Measurements from ENCODE around the gene DNAJC18. TPM values are rescaled to one million over a fixed set of nuclear protein-coding genes. Genes with fewer than 3 reads are reported as not detected.

The DNAJC18 gene
- total RNA-seq, 4 donors from 2014 or later = 7.6 to 27.7 (median 14.5) TPM

GRCh38 chr5:139460455-139460854 is 21.1 kb upstream of the DNAJC18 start:
- TF ChIP-seq POLR2AphosphoS5 (IDR thresholded peaks at IDR 0.05) (no peak), EP300 (IDR thresholded peaks at IDR 0.05) (no peak), CTCF (IDR thresholded peaks at IDR 0.05) (no peak), POLR2A (IDR thresholded peaks at IDR 0.05) (no peak)
- Histone ChIP-seq H3K27ac (peak overlapping the region in 3 of 4 donors; percentile 54 to 66 (median 59)), H3K4me1 (no peaks in the 10 kb centered on the region), H3K9me3 (no peaks in the 10 kb centered on the region), H3K4me3 (peak overlapping the region in 1 of 2 donors; percentile 35), H3K27me3 (no peaks in the 10 kb centered on the region), H3K36me3 (no peaks in the 10 kb centered on the region)
- no peak for ATAC-seq
- 33 to 40% methylated on average over 1 of the region's 1 CpG for WGBS, 2 donors (ENCODE audit: low coverage in 1 of 2)

DNA sequence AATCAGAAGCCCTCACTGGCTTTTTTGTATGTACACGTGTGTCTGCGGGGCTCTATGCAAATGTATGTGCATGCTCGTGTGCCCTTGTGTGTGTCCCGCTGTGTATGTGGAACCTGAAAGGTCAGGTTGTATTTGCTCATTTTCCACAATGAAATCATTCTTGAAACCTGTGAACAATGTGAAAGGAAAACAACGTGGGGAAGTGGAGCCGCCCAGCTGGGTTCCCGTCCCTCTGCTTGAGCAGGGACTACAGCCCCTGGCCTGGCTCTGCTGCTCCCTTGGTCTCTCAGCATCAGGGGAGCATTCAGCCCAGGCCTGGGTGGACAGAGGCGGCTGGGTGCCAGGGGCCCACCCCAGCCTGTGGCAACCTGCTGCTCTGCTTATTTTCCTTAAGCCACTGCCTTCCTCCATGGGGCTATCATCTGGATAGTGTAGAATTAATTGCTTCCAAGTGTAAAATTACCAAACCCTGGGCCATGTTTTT is 20.2 kb upstream of the DNAJC18 start:
- Histone ChIP-seq H3K4me3 (no peak overlapping the region), H3K36me3 (no peaks in the 10 kb centered on the region), H3K27ac (peak overlapping the region in 3 of 4 donors; percentile 17 to 66 (median 55)), H3K9me3 (no peaks in the 10 kb centered on the region), H3K4me1 (no peaks in the 10 kb centered on the region), H3K27me3 (no peaks in the 10 kb centered on the region)
- 60 to 69% methylated on average over 7 of the region's 8 CpGs for WGBS, 2 donors (ENCODE audit: low coverage in 1 of 2)
- peak; percentile 44 for ATAC-seq
- TF ChIP-seq EP300 (IDR thresholded peaks at IDR 0.05) (no peak), CTCF (IDR thresholded peaks at IDR 0.05) (no peak), POLR2AphosphoS5 (IDR thresholded peaks at IDR 0.05) (no peak), POLR2A (IDR thresholded peaks at IDR 0.05) (no peak)

DNA sequence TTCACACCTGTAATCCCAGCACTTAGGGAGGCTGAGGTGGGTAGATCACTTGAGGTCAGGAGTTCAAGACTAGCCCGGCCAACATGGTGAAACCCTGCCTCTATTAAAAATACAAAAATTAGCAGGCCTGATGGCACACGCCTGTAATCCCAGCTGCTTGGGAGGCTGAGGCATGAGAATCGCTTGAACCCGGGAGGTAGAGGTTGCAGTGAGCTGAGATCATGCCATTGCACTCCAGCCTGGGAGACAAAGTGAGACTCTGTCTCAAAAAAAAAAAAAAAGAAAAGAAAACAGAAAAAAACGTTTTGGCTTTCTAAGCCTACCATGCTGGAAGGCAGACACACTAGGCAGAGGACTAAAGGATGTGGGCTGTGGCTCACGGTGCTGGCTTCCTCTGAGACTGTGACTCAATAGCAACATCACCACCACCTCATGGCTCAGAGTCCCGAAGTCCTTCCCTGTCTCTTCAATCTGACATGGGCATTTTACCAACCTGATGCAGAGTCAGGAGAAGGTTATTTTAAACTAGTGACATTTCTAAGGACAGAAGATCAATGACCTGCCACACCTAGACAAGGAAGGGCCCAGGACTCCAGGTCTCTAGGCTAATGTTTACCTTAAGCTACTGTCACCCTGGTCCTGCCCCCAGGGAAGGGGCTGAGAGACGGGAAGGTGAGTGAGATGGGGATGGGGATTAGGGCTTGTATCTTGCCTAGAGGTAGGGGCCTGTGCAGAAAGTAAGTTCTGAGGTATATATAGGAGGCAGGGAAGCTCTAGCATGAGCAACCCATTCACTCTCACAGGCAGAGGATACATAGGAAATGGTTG is 19.5 kb upstream of the DNAJC18 start:
- no peak for TF ChIP-seq POLR2A (IDR thresholded peaks at IDR 0.05)
- TF ChIP-seq CTCF (IDR thresholded peaks at IDR 0.05) = no peak
- TF ChIP-seq EP300 (IDR thresholded peaks at IDR 0.05) = no peak
- TF ChIP-seq POLR2AphosphoS5 (IDR thresholded peaks at IDR 0.05) = no peak
- no peaks in the 10 kb centered on the region for H3K9me3 ChIP-seq
- WGBS, 2 donors (ENCODE audit: low coverage in 1 of 2) = 49 to 59% methylated on average over 3 to 7 of the region's 8 CpGs
- no peak overlapping the region for H3K4me3 ChIP-seq
- H3K36me3 ChIP-seq = no peaks in the 10 kb centered on the region
- peak overlapping the region in 3 of 4 donors; percentile 17 to 66 (median 55) for H3K27ac ChIP-seq
- H3K27me3 ChIP-seq = no peaks in the 10 kb centered on the region
- no peaks in the 10 kb centered on the region for H3K4me1 ChIP-seq
- ATAC-seq = no peak

- no peak for ATAC-seq
- no peaks in the 10 kb centered on the region for H3K36me3 ChIP-seq
- WGBS, 2 donors (ENCODE audit: low coverage in 1 of 2) = 96% methylated on average over 4 of the region's 5 CpGs
- H3K27me3 ChIP-seq = no peaks in the 10 kb centered on the region
- H3K9me3 ChIP-seq = no peaks in the 10 kb centered on the region
- no peak overlapping the region for H3K4me3 ChIP-seq
- TF ChIP-seq EP300 (IDR thresholded peaks at IDR 0.05) (no peak), POLR2AphosphoS5 (IDR thresholded peaks at IDR 0.05) (no peak)
- no peaks in the 10 kb centered on the region for H3K4me1 ChIP-seq
- no peak overlapping the region for H3K27ac ChIP-seq
Observed at GRCh38 chr5:139457653-139458306, 18.5 kb upstream of the DNAJC18 start.

GRCh38 chr5:139457241-139457640 is 17.9 kb upstream of the DNAJC18 start:
- no CpG with 5 or more reads among the region's 5 CpGs for WGBS, 2 donors (ENCODE audit: low coverage in 1 of 2)
- no peaks in the 10 kb centered on the region for H3K27me3 ChIP-seq
- ATAC-seq = no peak

More at GRCh38 chr5:139457241-139457640, 17.9 kb upstream of the DNAJC18 start:
- H3K4me1 ChIP-seq = no peaks in the 10 kb centered on the region
- H3K9me3 ChIP-seq = no peaks in the 10 kb centered on the region
- H3K27ac ChIP-seq = no peak overlapping the region
- TF ChIP-seq CTCF (IDR thresholded peaks at IDR 0.05) (no peak), EP300 (IDR thresholded peaks at IDR 0.05) (no peak), POLR2A (IDR thresholded peaks at IDR 0.05) (no peak), POLR2AphosphoS5 (IDR thresholded peaks at IDR 0.05) (no peak)
- no peak overlapping the region for H3K4me3 ChIP-seq
- no peaks in the 10 kb centered on the region for H3K36me3 ChIP-seq

Data from gastroesophageal sphincter (tissue), 4 donors.